HG03432 (cell line): Measurements from ENCODE around the gene GRK1.

Source experiments
- ATAC-seq: cut with Tn5 transposase; IDR thresholded peaks from one replicate; pipeline ENCODE4 v1.9.1; 2021; ENCODE audit warnings: mild to moderate bottlenecking, moderate library complexity; ENCODE audit not compliant: unreplicated experiment

Gene GRK1

GRCh38 chr13:113771709-113772331 is 104.8 kb downstream of the GRK1 start:
- ATAC-seq = no peak

DNA sequence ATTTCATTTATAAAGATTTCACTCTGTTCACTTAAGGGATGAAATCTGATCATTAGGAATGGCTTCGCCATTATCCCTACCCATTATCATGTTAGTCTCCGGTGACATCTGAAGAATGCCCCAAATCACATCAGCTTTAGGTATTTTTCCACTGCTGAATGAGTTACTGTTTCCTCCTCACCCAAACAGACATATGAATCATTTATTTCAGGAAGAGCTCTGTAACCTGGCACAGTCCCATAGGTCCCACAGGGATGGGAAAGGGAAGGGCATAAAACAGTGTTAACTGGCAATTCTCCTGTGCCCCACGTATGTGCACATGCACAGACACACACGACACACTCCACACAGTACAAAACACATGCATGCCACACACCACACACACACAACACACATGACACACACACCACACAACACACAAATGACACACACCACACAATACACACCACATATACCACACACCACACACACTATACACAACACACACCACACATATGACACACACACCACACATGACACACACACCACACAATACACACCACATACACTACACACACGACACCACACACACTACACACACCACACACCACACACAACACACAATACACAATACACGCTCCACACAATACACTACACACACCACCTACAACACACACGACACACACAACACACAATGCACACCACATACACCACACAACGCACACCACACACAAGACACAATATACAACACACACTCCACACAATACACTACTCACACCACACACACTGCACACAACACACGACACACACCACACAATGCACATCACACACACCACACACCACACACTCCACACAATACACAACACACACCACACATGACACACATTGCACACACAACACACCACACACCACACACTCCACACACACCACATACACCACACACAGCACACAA is 107.4 kb downstream of the GRK1 start:
- no peak for ATAC-seq

- no peak for ATAC-seq
These were observed 108.6 kb downstream of the GRK1 start for GRCh38 chr13:113775451-113776145.

DNA sequence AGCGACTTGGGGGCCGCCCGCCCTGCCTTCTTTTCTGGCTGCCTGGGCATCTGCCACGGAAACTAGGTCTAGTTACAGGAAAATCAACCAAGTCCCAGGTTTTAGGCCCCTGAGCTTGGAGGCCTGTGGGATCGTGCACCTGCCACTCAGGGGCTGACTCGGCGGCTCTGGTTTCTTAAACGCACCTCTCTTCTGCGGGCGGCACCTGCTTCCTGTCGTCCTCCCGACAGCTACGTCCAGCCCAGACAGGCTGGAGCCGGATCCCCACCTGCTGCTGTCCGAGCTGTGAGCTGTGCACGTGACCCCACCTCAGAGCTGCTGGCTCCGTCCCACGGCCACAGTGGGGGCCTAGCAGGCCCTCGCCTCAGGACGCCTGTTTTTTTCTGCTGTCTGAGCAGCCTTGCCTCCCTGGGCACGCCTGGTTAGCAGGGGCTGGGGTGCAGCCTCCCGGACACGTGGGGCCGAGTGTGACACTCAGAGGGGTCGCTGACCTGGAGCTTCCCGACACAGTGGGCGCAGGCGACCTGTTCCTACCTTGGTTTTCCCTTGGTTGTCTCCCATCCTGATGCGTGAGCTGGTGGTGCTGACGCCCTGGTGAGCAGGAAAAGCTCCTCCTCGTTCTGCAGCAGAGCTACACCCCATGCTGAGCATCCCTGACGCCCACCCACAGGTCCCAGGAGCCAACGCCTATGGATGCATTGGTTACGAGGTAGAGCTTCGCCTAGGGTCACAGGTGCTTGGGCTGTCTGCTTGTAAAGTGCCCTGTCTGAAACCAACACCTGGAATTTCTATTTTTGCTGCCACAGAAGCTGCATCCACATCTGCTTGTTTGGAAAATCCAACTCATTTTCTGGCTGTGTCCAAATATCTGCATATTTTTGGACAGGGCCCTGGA is 109.5 kb downstream of the GRK1 start:
- no peak for ATAC-seq

GRCh38 chr13:113777311-113778260 is 110.6 kb downstream of the GRK1 start:
- no peak for ATAC-seq

DNA sequence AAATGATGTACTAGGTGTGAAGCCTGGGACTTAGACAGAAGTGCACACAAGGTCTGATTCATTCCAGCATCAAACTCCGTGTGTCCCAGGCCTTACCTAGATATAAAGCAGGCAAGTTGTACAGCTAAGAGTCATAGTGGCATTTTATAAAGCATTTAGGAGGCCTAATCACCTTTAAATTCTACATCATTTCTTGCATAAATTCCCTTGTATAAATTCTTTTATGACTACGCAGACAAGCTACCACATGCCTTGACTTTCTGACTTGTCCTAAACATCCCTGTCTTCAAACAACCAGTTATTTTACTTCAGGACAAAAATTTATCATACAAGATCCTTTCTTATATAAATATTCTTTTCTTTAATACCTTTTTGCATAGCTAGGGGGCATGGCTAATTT is 114.6 kb downstream of the GRK1 start:
- ATAC-seq = no peak

- ATAC-seq = no peak
These were observed 115.5 kb downstream of the GRK1 start for GRCh38 chr13:113782472-113782871.

GRCh38 chr13:113783200-113783881 is 116.3 kb downstream of the GRK1 start:
- ATAC-seq = no peak

- no peak for ATAC-seq
These were observed 117.1 kb downstream of the GRK1 start for GRCh38 chr13:113783966-113784644.

GRCh38 chr13:113784645-113785024 is 117.6 kb downstream of the GRK1 start:
- ATAC-seq = no peak

GRCh38 chr13:113785051-113786010 is 118.3 kb downstream of the GRK1 start:
- ATAC-seq = no peak

GRCh38 chr13:113786262-113786841 is 119.3 kb downstream of the GRK1 start:
- ATAC-seq = no peak
